HG03378 (cell line): ENCODE measurements around the gene SLC6A6.
"Not testable (repeated sequence)": the region's sequence is repeated elsewhere in the genome, so short reads cannot be mapped to it uniquely, and the experiment has no call there.

Source experiments
- ATAC-seq: cut with Tn5 transposase; IDR thresholded peaks from one replicate; pipeline ENCODE4 v1.9.1; 2021; ENCODE audit warnings: mild to moderate bottlenecking, moderate library complexity; ENCODE audit not compliant: unreplicated experiment

The SLC6A6 gene

DNA sequence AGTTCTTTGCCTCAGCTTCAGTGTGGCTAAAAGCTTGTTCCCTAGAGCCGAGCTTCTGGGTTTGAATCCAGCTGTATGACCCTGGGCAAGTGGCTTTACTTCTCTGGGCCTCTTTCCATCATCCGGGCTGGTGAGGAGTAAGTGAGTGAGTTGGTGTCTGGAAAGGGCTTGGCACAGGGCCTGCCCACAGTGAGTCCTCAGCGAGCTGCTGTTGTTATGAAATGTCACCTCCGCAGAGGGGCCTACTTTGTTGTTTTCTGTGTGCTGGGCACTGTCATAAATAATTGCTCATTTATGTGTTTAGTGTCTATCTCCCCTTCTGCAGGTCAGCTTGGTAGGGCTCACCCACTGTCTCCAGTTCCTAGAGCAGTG lies 31.7 kb downstream of the SLC6A6 start:
- ATAC-seq: no peak

DNA sequence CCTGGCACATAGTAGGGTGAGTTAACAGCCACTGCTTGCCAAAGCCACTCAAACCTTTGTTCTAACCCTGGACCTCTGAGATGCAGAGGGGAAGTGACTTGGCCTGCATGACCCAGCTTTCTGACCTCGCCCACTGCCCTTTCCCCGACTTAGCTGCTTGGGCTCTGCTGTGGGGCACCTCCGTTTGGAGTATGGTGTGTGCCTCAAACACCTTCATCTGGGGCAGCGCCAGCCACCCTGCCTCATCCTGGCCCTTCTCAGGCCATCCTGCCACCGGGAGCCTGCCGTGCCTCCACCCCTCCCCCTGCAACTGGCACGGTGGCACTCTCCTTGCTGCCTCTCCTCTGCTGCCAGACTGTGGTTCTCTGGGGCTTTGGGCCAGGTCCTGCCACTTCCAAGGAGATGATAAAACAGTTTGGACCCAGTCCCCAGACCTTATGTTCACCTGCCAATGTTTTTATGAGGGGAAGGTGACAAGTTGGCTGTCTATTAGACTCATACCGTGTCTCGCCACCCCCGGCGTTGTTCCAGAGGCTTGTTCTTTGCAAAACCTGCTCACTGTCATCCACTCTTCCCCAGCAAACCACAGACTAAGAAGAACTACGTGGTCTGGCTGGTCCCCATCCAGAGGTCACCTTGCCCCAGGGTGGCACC lies 32.2 kb downstream of the SLC6A6 start:
- ATAC-seq: no peak

DNA sequence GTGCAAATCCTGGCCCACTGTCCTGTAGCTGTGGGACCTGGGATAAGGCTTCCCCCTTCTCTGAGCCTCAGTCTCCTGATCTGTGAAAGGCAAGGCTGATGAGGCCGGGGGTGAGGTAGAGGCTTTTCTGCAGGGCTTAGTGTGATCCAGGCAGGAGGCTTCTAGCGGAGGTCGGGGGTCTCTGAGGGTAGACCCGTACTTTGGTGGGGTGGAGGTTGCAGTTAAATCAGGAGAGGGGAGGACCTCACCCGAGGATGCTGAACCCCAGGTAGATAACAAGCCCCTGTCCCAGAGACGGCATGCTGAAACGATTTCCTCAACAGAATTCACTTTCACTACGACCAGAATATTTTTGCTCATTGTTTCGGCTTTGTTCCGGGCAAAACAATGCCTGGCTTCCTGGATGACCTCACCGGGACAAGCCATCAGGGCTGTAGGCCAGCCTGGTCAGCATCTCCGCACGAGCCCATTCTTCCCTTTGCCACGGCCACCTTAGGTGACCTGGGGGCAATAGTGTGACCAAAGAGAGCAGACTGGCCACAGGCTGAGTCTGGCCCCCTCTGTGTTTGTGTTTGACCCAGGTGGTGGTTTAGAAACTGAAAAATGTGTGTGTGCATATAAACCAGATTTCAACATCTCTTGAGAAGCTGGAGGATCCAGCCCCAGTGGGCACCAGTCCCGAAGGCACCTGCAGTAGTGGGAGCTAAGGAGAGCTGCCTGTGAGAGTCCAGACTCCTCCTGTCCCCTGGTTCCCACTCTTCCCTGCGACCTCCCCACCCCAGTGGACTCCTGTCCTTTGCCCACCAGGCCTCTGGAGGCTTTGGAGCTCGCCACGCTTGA lies 33.0 kb downstream of the SLC6A6 start:
- no peak for ATAC-seq

DNA sequence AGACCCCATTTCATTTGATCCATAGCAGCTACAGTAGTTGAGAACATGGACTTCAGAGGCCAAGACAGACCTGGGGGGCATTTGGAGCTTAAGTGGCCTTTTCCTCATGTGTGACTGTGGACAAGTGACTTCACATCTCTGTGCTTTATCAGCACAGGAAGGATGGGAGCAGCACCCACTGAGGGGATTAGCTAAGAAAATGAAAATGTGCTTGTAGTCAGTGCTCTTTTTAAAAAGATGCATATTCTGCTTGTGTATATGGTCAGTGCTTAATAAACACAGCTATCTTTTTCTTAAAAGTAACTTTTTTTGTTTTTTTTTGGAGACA lies 34.5 kb downstream of the SLC6A6 start:
- ATAC-seq: no peak

DNA sequence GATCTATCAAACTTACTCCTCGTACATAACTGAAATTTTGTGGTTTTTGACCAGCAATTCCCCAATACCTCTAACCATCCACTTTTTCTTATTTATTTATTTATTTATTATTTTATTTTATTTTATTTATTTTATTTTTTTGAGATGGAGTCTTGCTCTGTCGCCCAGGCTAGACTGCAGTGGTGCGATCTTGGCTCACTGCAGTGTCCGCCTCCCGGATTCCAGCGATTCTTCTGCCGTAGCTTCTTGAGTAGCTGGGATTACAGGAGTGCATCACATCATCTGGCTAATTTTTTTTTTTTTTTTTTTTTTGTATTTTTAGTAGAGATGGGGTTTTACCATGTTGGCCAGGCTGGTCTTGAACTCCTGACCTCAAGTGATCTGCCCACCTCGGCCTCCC lies 35.3 kb downstream of the SLC6A6 start:
- ATAC-seq: not testable (repeated sequence)

DNA sequence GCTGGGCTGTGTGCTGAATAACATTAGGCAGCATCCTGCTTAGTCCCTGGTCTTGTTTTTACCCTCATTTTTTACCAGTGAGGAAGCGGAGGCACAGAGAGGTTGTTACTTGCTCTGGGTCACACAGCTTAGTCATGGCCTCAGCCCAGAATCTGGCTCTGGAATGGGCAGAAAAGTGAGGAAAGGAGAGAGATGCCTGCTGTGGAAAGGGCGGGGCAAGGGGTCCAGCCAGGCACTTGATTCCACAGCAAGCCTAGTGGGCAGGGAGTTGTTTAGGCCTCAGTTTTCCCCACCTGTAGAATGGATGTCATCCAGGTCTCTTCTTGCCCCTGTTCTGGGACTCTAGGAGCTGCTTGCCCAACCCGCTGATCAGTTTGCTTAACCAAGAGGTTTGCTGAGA lies 35.9 kb downstream of the SLC6A6 start:
- no peak for ATAC-seq

DNA sequence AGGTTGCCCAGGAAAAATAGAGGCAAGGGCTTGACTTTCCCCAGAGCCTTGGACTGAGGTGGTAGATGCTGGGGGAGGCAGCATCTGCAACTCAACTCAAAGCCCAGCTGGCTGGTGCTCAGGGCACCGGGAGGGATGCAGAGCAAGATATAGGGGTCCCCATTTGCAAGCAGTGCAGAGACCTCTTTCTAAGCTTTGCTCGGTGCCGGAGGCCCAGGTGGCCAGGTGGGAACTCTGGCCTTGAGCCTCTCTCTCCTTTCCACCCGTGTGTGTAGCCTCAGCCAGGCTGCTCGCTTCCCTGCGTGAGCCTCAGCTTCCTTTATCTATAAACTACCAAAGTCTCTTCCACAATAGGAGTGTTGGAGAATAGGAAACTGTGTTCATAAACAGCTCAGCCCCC lies 36.5 kb downstream of the SLC6A6 start:
- no peak for ATAC-seq

DNA sequence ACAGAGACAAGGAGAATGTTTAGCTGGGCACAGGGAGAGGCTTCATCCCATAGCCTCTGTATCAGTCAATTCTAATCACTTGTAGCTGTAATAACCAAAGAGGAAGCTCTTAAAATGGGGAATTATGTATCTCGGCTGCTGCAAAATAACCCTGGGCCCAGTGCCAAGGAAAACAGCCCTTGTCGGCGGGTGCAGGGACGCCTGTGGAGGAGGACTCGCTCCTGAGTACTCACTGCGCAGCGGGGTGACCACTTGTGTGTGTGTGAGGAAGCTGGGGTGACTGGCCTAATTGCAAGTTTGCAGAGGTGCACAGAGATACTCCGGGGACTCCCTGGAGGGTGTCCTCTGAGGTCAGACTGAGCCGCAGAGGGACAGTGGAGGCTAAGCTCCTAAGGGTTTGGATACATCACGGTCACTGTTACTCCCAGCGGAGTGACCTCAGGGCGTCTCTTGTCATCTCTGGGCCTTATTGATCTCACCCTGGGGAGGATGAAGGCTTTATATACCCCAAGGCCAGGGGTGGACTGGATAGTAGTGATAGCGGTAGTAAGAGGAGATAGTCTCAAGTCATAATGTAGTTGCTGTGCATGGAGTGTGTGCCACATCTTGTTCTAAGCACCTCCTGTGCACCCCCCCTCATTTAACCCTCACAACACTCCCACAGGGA lies 37.2 kb downstream of the SLC6A6 start:
- no peak for ATAC-seq

DNA sequence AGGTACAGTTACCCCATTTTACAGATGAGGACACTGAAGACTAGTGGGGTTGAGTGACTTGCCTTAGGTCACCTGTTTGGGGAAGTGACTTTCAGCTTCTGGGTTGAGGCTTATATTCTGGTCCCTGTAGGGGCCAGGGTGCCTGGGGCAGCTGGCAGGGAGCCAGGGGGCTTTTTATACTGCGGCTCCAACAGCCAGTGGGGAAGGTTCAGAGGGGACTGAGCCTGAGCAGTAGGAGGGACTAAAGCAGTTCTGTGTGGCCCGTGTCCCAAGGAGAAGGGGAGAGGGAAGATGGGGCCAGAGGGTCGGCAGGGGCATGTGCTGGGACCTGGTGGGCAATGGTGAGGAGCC lies 37.7 kb downstream of the SLC6A6 start:
- no peak for ATAC-seq

DNA sequence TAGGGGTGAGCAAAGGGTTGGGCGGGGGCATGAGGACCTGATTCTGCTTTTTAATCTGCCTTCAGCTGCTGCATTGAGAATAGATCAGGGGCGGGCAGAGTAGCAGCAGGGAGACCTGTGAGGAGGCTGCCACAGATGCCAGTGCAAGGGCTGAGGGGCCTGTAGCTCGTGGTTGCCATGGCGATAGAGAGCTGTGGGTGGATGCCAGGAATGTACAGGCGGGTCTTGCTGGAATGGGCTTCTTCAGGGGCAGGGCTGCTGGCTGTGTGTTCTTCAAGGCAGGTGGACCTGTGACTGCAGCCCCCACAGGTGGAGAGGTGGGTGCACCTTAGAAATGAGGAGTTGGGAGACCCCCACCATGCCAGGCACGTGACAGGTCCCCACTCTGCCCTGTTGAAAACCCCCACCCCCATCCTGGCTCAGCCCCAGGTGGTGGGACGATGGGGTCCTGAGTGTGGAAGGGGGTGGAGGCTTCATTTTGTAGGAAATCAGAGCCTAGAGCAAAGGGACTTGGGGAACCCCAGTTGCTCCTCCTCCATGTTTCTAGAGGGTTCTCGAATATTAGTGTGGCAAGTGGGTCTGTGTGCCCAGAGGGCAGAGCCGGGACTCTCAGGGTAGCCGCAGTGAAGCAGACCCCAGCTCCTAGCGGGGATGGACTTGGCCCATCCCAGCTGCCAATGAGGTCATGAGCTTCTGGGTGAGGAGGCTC lies 38.3 kb downstream of the SLC6A6 start:
- no peak for ATAC-seq

DNA sequence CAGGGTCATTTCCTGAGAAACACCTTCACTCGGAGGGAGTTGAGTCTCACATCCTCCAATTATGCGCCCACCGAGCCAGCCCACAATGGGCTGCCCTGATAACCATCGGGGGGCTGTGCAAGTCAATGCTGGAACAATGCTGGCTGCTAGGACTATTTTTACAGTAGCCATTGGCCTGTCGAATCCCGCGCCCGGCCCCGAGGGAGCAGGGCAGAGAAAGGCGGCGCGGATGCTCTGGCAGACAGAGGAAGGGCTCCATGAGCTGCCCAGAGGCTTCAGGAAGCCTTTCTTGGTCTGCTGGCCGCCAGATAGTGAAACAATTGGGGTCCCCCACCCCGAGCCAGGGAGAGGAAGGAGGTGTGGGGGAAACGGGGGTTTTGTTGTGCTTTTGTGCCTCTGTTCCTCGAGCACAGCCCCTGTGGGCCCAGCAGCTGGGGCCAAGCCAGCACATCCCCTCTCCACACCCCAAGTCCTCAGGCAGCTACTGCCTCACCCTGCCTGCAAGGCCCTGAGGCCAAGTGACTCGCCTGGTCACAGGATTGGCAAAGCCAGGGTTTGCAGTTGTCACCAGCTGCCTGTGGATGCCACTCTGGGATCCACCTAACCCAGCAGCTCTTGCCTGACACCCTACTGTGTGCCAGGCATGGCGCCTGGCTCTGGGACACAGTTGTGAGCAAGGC lies 39.0 kb downstream of the SLC6A6 start:
- no peak for ATAC-seq

DNA sequence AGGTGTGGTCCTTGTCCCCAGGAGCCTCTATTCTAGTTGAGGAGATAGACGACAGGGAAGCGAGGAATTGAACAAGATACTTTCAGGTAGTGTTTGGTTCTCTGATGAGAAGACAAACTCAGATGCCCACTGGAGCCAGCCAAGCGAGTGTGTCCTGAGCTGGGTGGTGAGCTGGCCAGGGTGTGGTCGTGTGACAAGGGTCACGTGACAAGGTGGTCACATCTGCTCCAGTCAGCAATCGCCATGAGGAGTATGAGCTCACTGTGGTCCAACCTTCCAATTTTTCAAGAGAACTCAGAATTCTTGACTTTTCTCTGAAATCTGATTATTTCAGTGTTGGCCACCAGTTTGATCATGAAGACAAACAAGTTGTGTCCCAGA lies 39.5 kb downstream of the SLC6A6 start:
- no peak for ATAC-seq

DNA sequence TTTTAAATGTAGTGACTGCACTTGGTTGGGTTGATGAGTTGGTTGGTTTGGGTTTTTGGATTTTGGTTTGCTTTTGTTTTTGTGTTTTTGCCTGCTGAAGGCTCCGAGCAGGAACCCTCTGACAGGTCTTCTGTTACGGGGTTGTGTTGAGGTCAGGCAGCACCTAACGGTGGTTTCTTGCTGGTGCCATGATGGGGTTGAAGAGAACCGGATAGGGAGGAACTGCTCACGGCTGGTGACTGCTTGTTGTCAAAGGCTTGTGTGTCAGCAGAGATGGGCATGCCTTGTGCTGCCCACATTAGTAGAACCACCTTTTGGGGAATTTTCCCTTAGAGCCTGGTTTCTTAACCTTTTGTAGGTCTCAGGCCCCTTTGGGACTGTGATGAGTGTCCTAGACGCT lies 42.0 kb downstream of the SLC6A6 start:
- no peak for ATAC-seq

DNA sequence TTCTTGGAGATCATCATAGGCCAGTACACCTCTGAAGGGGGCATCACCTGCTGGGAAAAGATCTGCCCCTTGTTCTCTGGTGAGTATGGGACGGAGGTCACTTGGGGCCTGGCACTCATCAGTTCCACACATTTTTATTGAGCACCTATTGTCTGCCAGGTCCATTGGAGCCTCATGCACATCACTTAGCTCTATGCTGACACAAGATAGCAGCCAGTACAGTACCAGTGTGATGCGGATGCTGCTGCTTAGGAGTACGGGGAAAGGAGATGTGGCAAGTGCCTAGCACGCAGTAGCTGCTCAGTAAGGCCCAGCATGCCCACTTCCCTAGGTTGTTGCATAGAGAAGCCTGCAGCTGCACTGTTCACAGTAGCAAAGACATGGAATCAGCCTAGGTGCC lies 43.4 kb downstream of the SLC6A6 start:
- ATAC-seq: no peak

DNA sequence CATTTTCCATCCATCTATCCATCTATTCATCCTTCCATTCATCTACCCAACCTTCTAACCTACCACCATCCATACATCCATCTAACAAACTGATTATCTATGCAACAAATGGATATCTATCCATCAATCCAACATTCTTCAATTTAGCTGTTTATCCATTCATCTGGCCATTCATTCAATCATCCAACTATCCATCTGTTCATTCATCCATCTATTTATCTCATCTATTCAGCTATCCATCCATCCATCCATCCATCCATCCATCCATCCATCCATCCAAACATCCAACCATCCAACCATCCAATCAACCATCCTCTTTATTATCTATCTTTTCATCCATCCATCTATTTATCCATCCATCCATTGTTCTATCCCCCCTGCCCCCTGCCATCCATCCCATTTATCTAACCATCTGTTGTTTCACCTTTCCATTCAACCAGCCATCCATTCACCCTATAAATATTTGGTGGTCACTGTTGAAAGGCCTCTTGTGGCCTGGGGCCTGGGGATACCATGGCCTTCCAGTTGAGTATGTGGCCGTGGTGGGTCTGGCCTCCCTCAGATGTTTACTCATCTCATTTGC lies 44.7 kb downstream of the SLC6A6 start:
- no peak for ATAC-seq

DNA sequence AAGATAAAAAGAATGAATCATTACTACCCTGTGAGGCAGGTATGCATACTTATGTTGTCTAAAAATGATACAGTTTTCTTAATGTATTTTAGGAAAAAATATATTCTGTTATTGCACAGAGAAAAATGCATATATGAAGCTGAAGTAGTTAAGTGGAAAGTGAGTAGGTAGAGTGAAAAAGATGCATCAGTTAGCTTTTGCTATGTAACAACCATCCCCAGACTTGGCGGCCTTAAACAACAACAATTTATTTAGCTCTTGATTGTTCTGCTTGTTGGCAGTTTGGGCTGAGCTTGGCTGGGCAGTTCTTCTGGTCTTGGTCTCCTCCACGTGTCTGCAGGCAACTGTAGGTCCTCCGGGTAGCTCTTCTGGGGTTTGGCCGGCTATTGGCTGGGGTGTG lies 45.7 kb downstream of the SLC6A6 start:
- ATAC-seq: no peak

DNA sequence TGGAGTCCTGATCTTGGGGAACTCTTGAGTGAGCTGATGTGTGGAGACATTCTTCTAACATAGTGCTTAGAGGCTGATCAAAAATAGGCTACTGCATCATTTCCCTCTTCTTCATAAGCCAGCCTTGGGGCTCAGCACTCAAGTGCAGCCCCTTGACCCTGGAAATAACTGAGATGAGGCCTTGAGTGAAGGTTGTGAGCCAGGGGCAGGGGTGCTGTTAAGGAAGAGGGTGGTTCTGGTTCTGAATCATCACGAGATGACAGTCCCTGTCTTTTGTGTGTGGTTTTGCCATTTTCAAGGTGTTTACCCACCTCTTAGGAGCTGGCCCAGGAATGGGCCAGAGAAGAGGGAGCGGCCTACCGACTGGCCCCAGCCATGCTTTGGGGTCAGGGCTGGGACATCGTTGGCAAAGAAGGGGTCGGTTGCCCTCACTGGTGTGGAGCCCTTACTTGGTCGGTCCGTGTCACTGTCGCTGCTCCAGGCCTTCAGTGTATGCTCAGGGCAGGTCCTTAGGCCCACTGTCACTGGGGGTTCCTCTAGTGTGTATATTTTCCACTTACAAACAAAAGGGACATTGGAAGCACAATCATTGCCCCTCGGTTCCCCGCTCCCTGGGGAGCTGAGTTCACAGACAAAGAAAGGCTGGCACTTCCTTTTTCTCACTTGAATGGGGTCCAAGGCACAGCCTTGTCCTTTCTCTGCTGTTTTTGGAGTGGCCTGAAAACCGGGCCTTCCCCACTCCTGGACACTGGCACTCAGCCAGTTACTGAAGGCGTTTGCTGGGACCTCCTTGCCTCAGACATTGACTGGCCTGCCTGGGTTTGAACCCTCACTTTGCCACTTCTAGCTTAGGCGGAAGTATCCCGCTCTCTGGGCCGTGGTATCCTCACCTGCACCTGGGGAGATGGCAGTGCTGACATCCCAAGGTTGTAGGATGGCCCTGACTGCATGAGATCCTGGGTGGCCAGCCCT lies 46.6 kb downstream of the SLC6A6 start:
- ATAC-seq: no peak

DNA sequence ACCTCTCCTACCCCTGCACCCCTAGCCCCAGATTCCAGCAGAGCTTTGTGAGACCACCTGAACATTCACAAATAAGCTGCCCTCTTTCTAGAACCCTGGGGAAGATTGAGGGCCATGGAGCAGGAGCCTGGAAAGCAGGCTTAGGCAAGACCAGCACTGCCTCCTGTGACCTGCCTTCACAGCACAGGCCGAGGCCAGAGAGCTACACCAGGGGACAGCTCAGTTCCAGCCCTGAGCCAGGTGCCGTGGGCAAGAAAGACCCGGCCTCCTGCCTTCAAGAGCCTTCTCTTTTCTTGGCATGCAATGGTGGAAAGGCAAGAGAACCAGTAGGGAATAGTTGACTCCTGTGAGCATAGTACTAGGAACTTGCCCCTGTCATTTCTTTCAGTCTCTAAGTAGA lies 48.1 kb downstream of the SLC6A6 start:
- ATAC-seq: no peak

DNA sequence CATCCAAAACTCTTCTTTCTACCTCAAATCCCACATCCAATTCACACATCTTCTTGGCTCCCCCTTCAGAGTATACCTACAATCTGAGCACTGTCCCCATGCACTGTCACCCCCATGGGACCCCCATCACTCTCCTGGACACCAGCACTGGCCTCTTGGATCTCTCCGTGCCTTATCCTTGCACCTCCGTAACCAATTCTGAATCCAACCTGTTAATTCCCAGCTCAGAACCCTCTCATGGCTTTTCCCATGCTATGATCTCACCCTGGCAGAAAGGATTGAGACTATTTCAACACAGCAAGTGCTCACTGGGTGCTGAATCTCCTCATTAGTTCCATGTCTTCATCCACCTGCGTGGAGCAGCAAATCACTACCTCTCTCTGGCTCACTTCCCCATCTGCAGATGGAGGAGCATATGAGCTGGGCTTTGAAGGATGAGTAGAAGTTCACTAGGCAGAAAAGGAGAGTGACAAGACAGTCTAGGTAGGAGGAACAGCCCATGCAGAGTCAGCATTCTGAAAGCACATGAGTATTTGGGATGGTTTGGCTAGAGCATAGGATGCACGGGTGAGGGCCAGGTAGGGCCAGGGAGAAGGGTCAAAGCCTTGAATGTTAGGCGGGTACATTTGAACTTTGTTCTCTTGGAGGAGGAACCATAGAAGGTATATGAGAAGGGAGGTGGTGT lies 48.7 kb downstream of the SLC6A6 start:
- ATAC-seq: no peak
